SU-DHL-6 (cell line): ENCODE measurements around the gene SLC17A8.

Experiments
- CTCF ChIP-seq: fragments of 200-600 bp; sonication (generic); IDR thresholded peaks from one replicate; pipeline ENCODE4 v1.5.1; 2017; ENCODE audit warnings: antibody characterized with exemption, mild to moderate bottlenecking, low read length, moderate library complexity; ENCODE audit not compliant: insufficient read depth, poor library complexity, severe bottlenecking
- EZH2phosphoT487 ChIP-seq: fragments of 200-600 bp; sonication (generic), shearing (Covaris generic); conservative IDR thresholded peaks from 2 replicates; pipeline ENCODE4 v1.6.1; 2018; ENCODE audit warnings: mild to moderate bottlenecking, antibody characterized with exemption, low read length, moderate library complexity, mixed read lengths

GRCh38 chr12:100359248-100359647, 2.4 kb downstream of the SLC17A8 start:
- TF ChIP-seq CTCF, result no peak
- no peak for TF ChIP-seq EZH2phosphoT487
